GM12878 (cell line): ENCODE data around the gene GRIN2A. TPM values are rescaled to one million over a fixed set of nuclear protein-coding genes. Genes with fewer than 3 reads are reported as not detected.

Experiments used
- ATAC-seq: fragments of 200-7000 bp; cut with Tn5 transposase; 3 replicates; pipeline ENCODE4 v1.9.1; 2020; ENCODE audit warnings: mild to moderate bottlenecking, moderate library complexity
- BruUV-seq: library from RNA; stranded (reverse); fragments of 400-500 nt; replicated peaks from 2 replicates; lab custom pipeline; 2021; lab: Mats Ljungman, UMichigan
- CTCF ChIA-PET: fragments of 300-600 bp; sonication (Branson Sonifier 250); formaldehyde crosslinking; extraction: SDS; loops from one replicate; lab custom pipeline; 2021; ENCODE audit warnings: inconsistent platforms; lab: Yijun Ruan, JAX
- POLR2A ChIA-PET: fragments of 350-600 bp; formaldehyde crosslinking; extraction: SDS; loops from one replicate; lab custom pipeline; 2021; ENCODE audit warnings: inconsistent platforms; lab: Charles Lee
- RAD21 ChIA-PET: fragments of 300-600 bp; sonication (Branson Sonifier 250); formaldehyde crosslinking; loops from one replicate; lab custom pipeline; 2023; ENCODE audit warnings: antibody characterized with exemption; ENCODE audit not compliant: unreplicated experiment; lab: Charles Lee
- SMC1A ChIA-PET: fragments of 300-600 bp; sonication (Branson Sonifier 250); formaldehyde crosslinking; loops from one replicate; lab custom pipeline; 2023; ENCODE audit not compliant: unreplicated experiment, uncharacterized antibody; lab: Charles Lee
- DNase-seq: peaks from one replicate; pipeline ENCODE4 v3.0.0-alpha.2; 2011; ENCODE audit warnings: low read depth, low spot score
- FAIRE-seq: peaks from 3 replicates; lab custom pipeline; 2011; peaks lifted over from hg19 to GRCh38; lab: Jason Lieb, UNC
- H2AFZ ChIP-seq: 2 replicates; pipeline ENCODE4 v1.6.0; 2011; ENCODE audit warnings: low read depth, low read length, control low read depth; ENCODE audit not compliant: control insufficient read depth
- H3K27ac ChIP-seq: 2 replicates; pipeline ENCODE4 v1.5.1; 2011; ENCODE audit warnings: control low read depth; ENCODE audit not compliant: control insufficient read depth, insufficient read depth
- H3K27me3 ChIP-seq, 2 experiments: replicated peaks in 1 of 2; 2 replicates each; pipeline versions ENCODE4 v1.6.0 to v1.6.1; 2011; ENCODE audit warnings: low read length in 1 of 2; ENCODE audit not compliant: control insufficient read depth in 2 of 2, insufficient read depth in 2 of 2
- H3K36me3 ChIP-seq, 2 experiments: 2 replicates each; pipeline ENCODE4 v1.5.1; 2011; ENCODE audit warnings: low read length in 1 of 2; ENCODE audit not compliant: control insufficient read depth in 2 of 2, insufficient read depth in 2 of 2
- H3K4me1 ChIP-seq: 2 replicates; pipeline ENCODE4 v1.6.1; 2011; ENCODE audit warnings: mild to moderate bottlenecking, low read length, moderate library complexity, mixed read lengths; ENCODE audit not compliant: control insufficient read depth, insufficient read depth
- H3K4me2 ChIP-seq: 2 replicates; pipeline ENCODE4 v1.6.0; 2011; ENCODE audit warnings: control low read depth; ENCODE audit not compliant: control insufficient read depth, insufficient read depth
- H3K4me3 ChIP-seq: fragments of 200-600 bp; sonication (generic); 2 replicates; pipeline ENCODE4 v1.5.1; 2016
- H3K79me2 ChIP-seq: 2 replicates; pipeline ENCODE4 v1.6.0; 2011; ENCODE audit warnings: low read length; ENCODE audit not compliant: control insufficient read depth, insufficient read depth
- H3K9ac ChIP-seq: 2 replicates; pipeline ENCODE4 v1.8.0; 2011; ENCODE audit warnings: low read length, control low read depth, mixed read lengths; ENCODE audit not compliant: control insufficient read depth, insufficient read depth
- H3K9me3 ChIP-seq: replicated peaks from 3 replicates; pipeline ENCODE4 v1.5.1; 2011; ENCODE audit warnings: mild to moderate bottlenecking, low read length; ENCODE audit not compliant: control insufficient read depth, insufficient read depth
- H4K20me1 ChIP-seq: 2 replicates; pipeline ENCODE4 v1.6.0; 2011; ENCODE audit not compliant: control insufficient read depth, insufficient read depth
- EZH2 ChIP-seq: IDR thresholded peaks from 2 replicates; pipeline ENCODE4 v1.6.1; 2012; ENCODE audit warnings: low read depth, mild to moderate bottlenecking, control low read depth, inconsistent platforms, low read length, borderline replicate concordance; ENCODE audit not compliant: control insufficient read depth
- KLF5 ChIP-seq: fragments of 450-650 bp; IDR thresholded peaks from 2 replicates; pipeline ENCODE4 v1.6.1; 2014; ENCODE audit warnings: mild to moderate bottlenecking; ENCODE audit not compliant: partially characterized antibody
- MEF2A ChIP-seq: IDR thresholded peaks from 2 replicates; pipeline ENCODE4 v1.6.1; 2011; ENCODE audit warnings: low read depth, mild to moderate bottlenecking, low read length, moderate library complexity; ENCODE audit not compliant: insufficient read depth
- NR2C1 ChIP-seq: fragments of 450-650 bp; IDR thresholded peaks from 2 replicates; pipeline ENCODE4 v1.6.1; 2017; ENCODE audit warnings: antibody characterized with exemption, mild to moderate bottlenecking, moderate library complexity
- NR2F1 ChIP-seq: fragments of 450-650 bp; conservative IDR thresholded peaks from 2 replicates; pipeline ENCODE4 v1.6.1; 2017; ENCODE audit warnings: mild to moderate bottlenecking
- PRDM15 ChIP-seq: fragments of 450-650 bp; formaldehyde crosslinking; IDR thresholded peaks from 2 replicates; pipeline ENCODE4 v1.4.0; 2020; ENCODE audit warnings: mild to moderate bottlenecking, moderate library complexity
- RAD21 ChIP-seq: IDR thresholded peaks from 2 replicates; pipeline ENCODE4 v1.6.1; 2011; ENCODE audit warnings: mild to moderate bottlenecking, low read depth, low read length, moderate library complexity; ENCODE audit not compliant: insufficient read depth
- RELA ChIP-seq: fragments of 450-650 bp; IDR thresholded peaks from 2 replicates; pipeline ENCODE4 v1.8.0; 2014; ENCODE audit warnings: borderline replicate concordance; ENCODE audit not compliant: partially characterized antibody
- RFX5 ChIP-seq: IDR thresholded peaks from 2 replicates; pipeline ENCODE4 v1.6.1; 2011; ENCODE audit warnings: low read depth, low read length, improper control_type of control experiment
- TCF12 ChIP-seq: IDR thresholded peaks from 2 replicates; pipeline ENCODE4 v1.6.1; 2011; ENCODE audit warnings: low read depth, mild to moderate bottlenecking, low read length
- TCF7 ChIP-seq: IDR thresholded peaks from 2 replicates; pipeline ENCODE4 v1.6.1; 2014; ENCODE audit warnings: antibody characterized with exemption, borderline replicate concordance
- USF2 ChIP-seq: IDR thresholded peaks from 2 replicates; pipeline ENCODE4 v1.6.1; 2011; ENCODE audit warnings: low read depth, low read length, improper control_type of control experiment, borderline replicate concordance
- YBX1 ChIP-seq: fragments of 450-650 bp; IDR thresholded peaks from 2 replicates; pipeline ENCODE4 v1.6.1; 2016; ENCODE audit warnings: antibody characterized with exemption
- WGBS: methylation state at CpG from one replicate; pipeline ENCODE4 v1.1.6; 2016; ENCODE audit warnings: low lambda C conversion rate; ENCODE audit not compliant: insufficient replicate concordance, insufficient coverage; ENCODE audit errors: missing lambda C conversion rate; 5-methylcytosine and 5-hydroxymethylcytosine counted together
- in situ Hi-C: fragments of 300-500 bp; cut with MboI; formaldehyde crosslinking; loops from 9 replicates; pipeline ENCODE4 v1.14.3; 2018; ENCODE audit warnings: mixed read lengths
- intact Hi-C: fragments of 100-400 bp; cut with micrococcal nuclease; formaldehyde crosslinking; loops from one replicate; pipeline ENCODE4 v1.14.2; 2022; ENCODE audit not compliant: unreplicated experiment
- polyA plus RNA-seq, 11 experiments: library from polyadenylated mRNA; depleted of rRNA in 4 of 11; unstranded in 6 of 11; stranded (reverse) in 5 of 11; fragments of >200 nt; fragmentation: Nextera tagmentation in 4 of 11; fragmentation: Illumina TruSeq in 1 of 11; extraction: Ambion mirVana in 4 of 11; extraction: Trizol in 1 of 11; gene quantifications; 1 replicate in 1 of 11; 2 replicates in 10 of 11; pipeline versions ENCODE4 v1.2.1 to v1.2.3, GENCODE V29; 2011 to 2016; ENCODE audit warnings: inconsistent platforms in 2 of 11, missing spikeins in 2 of 11, low read depth in 1 of 11
- total RNA-seq, 4 experiments: library from RNA; depleted of rRNA in 3 of 4; stranded (reverse); fragments of >200 nt in 3 of 4; fragmentation: Illumina TruSeq in 1 of 4; extraction: Trizol in 1 of 4; gene quantifications; 2 replicates each; pipeline versions ENCODE4 v1.2.1 to v1.2.3, GENCODE V29; 2013 to 2021

The GRIN2A gene
- total and polyA plus RNA-seq, 10 of the 15 experiments (the other 5 are each of a cell fraction or from before 2014, with no cell fraction given) = 2.4 to 13.3 (median 7.3) TPM

GRCh38 chr16:10138881-10139280 is 43.3 kb downstream of the GRIN2A start:
- WGBS = 15% methylated on average over 5 of the region's 5 CpGs
- Histone ChIP-seq H3K4me3 (no peak overlapping the region), H3K36me3 (no peaks in the 10 kb centered on the region), H3K9ac (no peak overlapping the region), H3K4me2 (no peak overlapping the region), H4K20me1 (no peaks in the 10 kb centered on the region), H3K9me3 (no peaks in the 10 kb centered on the region), H3K4me1 (no peaks in the 10 kb centered on the region), H3K27ac (no peak overlapping the region)
- no peak for ATAC-seq
- ChIA-PET CTCF (no interaction called here), SMC1A (no interaction called here), RAD21 (no interaction called here)
- in situ Hi-C loops = no loop called here
- no peak for DNase-seq
- no TSS peak for BruUV-seq
- TF ChIP-seq USF2 (no peak), NR2F1 (no peak), YBX1 (no peak), MEF2A (no peak), EZH2 (no peak), RELA (no peak), RFX5 (no peak), TCF7 (no peak), NR2C1 (no peak), KLF5 (no peak), PRDM15 (CRISPR knock-in tag) (no peak), RAD21 (no peak), TCF12 (no peak)
- TF ChIP-seq, all 136 proteins: peak for 0
- FAIRE-seq = no peak
- POLR2A ChIA-PET = no interaction called here
- intact Hi-C loops = no loop called here
- Histone ChIP-seq H3K27me3 (no peaks in the 10 kb centered on the region), H2AFZ (no peak overlapping the region), H3K79me2 (no peaks in the 10 kb centered on the region)
